GM18502 (cell line): ENCODE measurements around the gene SHANK2.

ENCODE experiments used
- ATAC-seq: cut with Tn5 transposase; IDR thresholded peaks from one replicate; pipeline ENCODE4 v1.9.1; 2021; ENCODE audit warnings: mild to moderate bottlenecking; ENCODE audit not compliant: unreplicated experiment, poor library complexity

The SHANK2 gene

GRCh38 chr11:71269603-71270511, 17.5 kb upstream of the SHANK2 start:
- no peak for ATAC-seq

GRCh38 chr11:71268706-71269321, 16.4 kb upstream of the SHANK2 start:
- ATAC-seq, result no peak

GRCh38 chr11:71267807-71268421, 15.5 kb upstream of the SHANK2 start:
- ATAC-seq, result no peak

GRCh38 chr11:71266114-71266833, 13.9 kb upstream of the SHANK2 start:
- no peak for ATAC-seq

GRCh38 chr11:71265559-71266092, 13.2 kb upstream of the SHANK2 start:
- ATAC-seq, result no peak

GRCh38 chr11:71263386-71263785, 11.0 kb upstream of the SHANK2 start:
- no peak for ATAC-seq

GRCh38 chr11:71255800-71256479, 3.6 kb upstream of the SHANK2 start:
- no peak for ATAC-seq

GRCh38 chr11:71255323-71255722, 2.9 kb upstream of the SHANK2 start:
- ATAC-seq, result no peak

GRCh38 chr11:71253794-71254193, 1.4 kb upstream of the SHANK2 start:
- ATAC-seq, result no peak

- ATAC-seq, result no peak
Measured at GRCh38 chr11:71252770-71253730, 673 bp upstream of the SHANK2 start.

- no peak for ATAC-seq
Measured at GRCh38 chr11:71251761-71252268, 562 bp downstream of the SHANK2 start.

- ATAC-seq, result no peak
Measured at GRCh38 chr11:71251151-71251721, 1.1 kb downstream of the SHANK2 start.

- ATAC-seq, result no peak
Measured at GRCh38 chr11:71250523-71251150, 1.7 kb downstream of the SHANK2 start.

- no peak for ATAC-seq
Measured at GRCh38 chr11:71249301-71249700, 3.1 kb downstream of the SHANK2 start.

GRCh38 chr11:71248656-71249055, 3.7 kb downstream of the SHANK2 start:
- ATAC-seq, result no peak

- no peak for ATAC-seq
Measured at GRCh38 chr11:71248251-71248570, 4.2 kb downstream of the SHANK2 start.

- ATAC-seq, result no peak
Measured at GRCh38 chr11:71247551-71248250, 4.7 kb downstream of the SHANK2 start.
